Right lobe of liver (tissue), 6 donors: ENCODE results near the gene MARF1. TPM values are rescaled to one million over a fixed set of nuclear protein-coding genes. Genes with fewer than 3 reads are reported as not detected.
"Not testable (repeated sequence)": the region's sequence is repeated elsewhere in the genome, so short reads cannot be mapped to it uniquely, and the experiment has no call there.

Source experiments
- ATAC-seq, 4 donors: fragments of 200-7000 bp; cut with Tn5 transposase; one replicate each; pipeline ENCODE4 v1.9.1; 2020; ENCODE audit warnings: mild to moderate bottlenecking in 4 of 4, moderate library complexity in 4 of 4
- DNase-seq, 3 donors: peaks; one replicate each; pipeline ENCODE4 v3.0.0-alpha.2; 2020
- H3K27ac ChIP-seq, 3 donors: fragments of 200-600 bp; one replicate each; pipeline ENCODE4 v1.8.0; 2022
- H3K27me3 ChIP-seq, 2 donors: fragments of 200-600 bp; one replicate each; pipeline ENCODE4 v1.8.0; 2022
- H3K36me3 ChIP-seq, 4 donors: fragments of 200-600 bp; sonication (generic) in 1 of 4; one replicate each; pipeline versions ENCODE4 v1.5.1 to v1.8.0; 2017 to 2022; ENCODE audit warnings: control low read depth in 1 of 4
- H3K4me1 ChIP-seq, 4 donors: fragments of 200-600 bp; sonication (generic) in 1 of 4; one replicate each; pipeline versions ENCODE4 v1.5.1 to v1.8.0; 2017 to 2022; ENCODE audit warnings: control low read depth in 1 of 4
- H3K4me3 ChIP-seq, 3 donors: fragments of 200-600 bp; one replicate each; pipeline ENCODE4 v1.8.0; 2022
- H3K9me3 ChIP-seq, 4 donors: fragments of 200-600 bp; sonication (generic) in 1 of 4; one replicate each; pipeline versions ENCODE4 v1.5.1 to v1.8.0; 2017 to 2022; ENCODE audit warnings: control low read depth in 1 of 4
- POLR2A ChIP-seq: fragments of 450-650 bp; IDR thresholded peaks from one replicate; pipeline ENCODE4 v1.6.1; 2017; ENCODE audit warnings: antibody characterized with exemption, mild to moderate bottlenecking
- WGBS: methylation state at CpG from one replicate; pipeline ENCODE4 v1.1.6; 2018; ENCODE audit warnings: low coverage, low lambda C conversion rate; ENCODE audit not compliant: insufficient coverage; ENCODE audit errors: missing lambda C conversion rate; 5-methylcytosine and 5-hydroxymethylcytosine counted together
- intact Hi-C, 2 donors: fragments of 100-400 bp; cut with DNase I; formaldehyde crosslinking; loops; one replicate each; pipeline versions ENCODE4 v1.11.2 to v1.14.1; 2022
- total RNA-seq, 6 experiments: library from RNA; depleted of rRNA in 2 of 6; stranded (reverse); fragments of >200 nt in 2 of 6; fragmentation: NEBNext Ultra II Directional in 3 of 6; extraction: Animal tissue kit (Norgen Biotek cat#: 25700) in 3 of 6; gene quantifications; one replicate each; pipeline versions ENCODE4 v1.1.0 to v1.2.4, GENCODE V29; 2016 to 2023
- TF ChIP-seq, protein P1 (sequence below), 4 donors: fragments of 200-600 bp in 3 of 4; fragments of 450-650 bp in 1 of 4; IDR thresholded peaks; one replicate each; pipeline versions ENCODE4 v1.5.1 to v1.8.0; 2016 to 2022; ENCODE audit warnings: antibody characterized with exemption in 4 of 4, mild to moderate bottlenecking in 2 of 4
- donor health status: DM: no; HTN: yes; CAD: no.
- donor health status: DM: no; HTN: no; CAD: no.
- donor health status: DM: no; HTN: no; CAD: no.
- donor health status: DM: no; HTN: yes; CAD: no.
- donor health status: DM: no; HTN: yes; CAD: no.

MARF1 gene
- total RNA-seq, 6 experiments from 2014 or later, result 17.2 to 44.2 (median 31.2) TPM

DNA sequence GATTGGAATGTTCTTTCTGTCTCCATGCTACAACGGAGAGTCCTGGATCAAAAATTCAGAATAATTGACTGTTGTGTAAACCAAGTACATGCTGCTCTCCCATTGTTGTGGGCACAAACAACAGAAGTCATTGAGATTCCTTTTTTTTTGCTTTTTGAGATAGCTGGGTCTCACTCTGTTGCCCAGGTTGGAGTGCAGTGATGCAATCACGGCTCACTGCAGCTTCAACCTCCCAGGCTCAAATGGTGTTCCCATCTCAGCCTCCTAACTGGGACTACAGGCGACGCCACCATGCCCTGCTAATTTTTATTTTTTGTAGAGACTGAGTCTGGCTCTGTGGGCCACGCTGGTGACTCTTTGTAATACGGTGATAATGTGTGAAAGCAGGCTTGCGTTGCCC, 31.6 kb upstream of the MARF1 start:
- WGBS, result 93% methylated on average over 5 of the region's 7 CpGs
- Histone ChIP-seq H3K4me3 (no peak overlapping the region), H3K9me3 (no peaks in the 10 kb centered on the region), H3K27me3 (no peaks in the 10 kb centered on the region), H3K36me3 (peaks cover 0 to 14% (median 0%) of the 10 kb centered on the region in 4 donors), H3K27ac (no peak overlapping the region), H3K4me1 (peaks cover 0 to 9% (median 6%) of the 10 kb centered on the region in 4 donors)
- no peak for ATAC-seq
- TF ChIP-seq, protein P1, sequence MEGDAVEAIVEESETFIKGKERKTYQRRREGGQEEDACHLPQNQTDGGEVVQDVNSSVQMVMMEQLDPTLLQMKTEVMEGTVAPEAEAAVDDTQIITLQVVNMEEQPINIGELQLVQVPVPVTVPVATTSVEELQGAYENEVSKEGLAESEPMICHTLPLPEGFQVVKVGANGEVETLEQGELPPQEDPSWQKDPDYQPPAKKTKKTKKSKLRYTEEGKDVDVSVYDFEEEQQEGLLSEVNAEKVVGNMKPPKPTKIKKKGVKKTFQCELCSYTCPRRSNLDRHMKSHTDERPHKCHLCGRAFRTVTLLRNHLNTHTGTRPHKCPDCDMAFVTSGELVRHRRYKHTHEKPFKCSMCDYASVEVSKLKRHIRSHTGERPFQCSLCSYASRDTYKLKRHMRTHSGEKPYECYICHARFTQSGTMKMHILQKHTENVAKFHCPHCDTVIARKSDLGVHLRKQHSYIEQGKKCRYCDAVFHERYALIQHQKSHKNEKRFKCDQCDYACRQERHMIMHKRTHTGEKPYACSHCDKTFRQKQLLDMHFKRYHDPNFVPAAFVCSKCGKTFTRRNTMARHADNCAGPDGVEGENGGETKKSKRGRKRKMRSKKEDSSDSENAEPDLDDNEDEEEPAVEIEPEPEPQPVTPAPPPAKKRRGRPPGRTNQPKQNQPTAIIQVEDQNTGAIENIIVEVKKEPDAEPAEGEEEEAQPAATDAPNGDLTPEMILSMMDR (IDR thresholded peaks at IDR 0.05), result no peak
- TF ChIP-seq POLR2A, result no peak
- intact Hi-C loops, result no loop called here
- DNase-seq, result no peak

DNA sequence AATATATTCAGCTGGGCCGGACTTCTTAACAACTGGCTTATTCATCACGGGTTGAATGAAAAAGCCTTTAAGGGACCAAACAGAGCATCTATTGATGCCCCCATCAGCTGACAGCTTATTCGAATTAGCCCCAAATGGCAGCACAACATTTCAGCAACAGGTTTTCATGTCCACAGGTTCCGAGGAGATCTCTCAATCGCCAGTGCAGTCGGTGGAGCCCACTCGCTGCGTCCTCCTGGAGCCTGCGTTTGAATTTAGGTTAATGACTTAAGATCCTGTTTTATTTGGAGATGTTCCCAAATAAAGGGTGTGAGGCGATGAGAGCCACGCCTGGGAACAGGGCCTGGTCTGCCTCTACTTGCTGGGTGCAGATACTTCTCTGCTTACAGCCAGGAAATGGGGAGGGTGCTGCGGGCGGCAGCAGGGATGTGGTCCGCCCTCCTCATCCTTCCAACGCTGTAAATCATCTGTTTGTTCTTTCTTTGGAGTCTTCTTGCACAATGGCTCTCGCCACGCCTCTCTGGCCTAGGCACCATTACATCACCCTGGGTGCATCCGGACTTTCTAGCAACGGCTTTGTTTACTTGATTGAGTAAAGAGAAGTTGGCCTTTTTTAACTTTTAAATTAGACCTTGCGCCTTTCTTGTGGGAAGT, 29.7 kb upstream of the MARF1 start:
- Histone ChIP-seq H3K9me3 (no peaks in the 10 kb centered on the region), H3K27me3 (no peaks in the 10 kb centered on the region), H3K36me3 (peaks cover 0 to 12% (median 0%) of the 10 kb centered on the region in 4 donors), H3K27ac (peak overlapping the region; percentile 88 to 93 (median 92)), H3K4me1 (peaks cover 0 to 9% (median 6%) of the 10 kb centered on the region in 4 donors), H3K4me3 (peak overlapping the region in 1 of 3 donors; percentile 32)
- intact Hi-C loops, result no loop called here
- TF ChIP-seq, protein P1 (IDR thresholded peaks at IDR 0.05), result no peak
- peak; percentile 77 for TF ChIP-seq POLR2A
- ATAC-seq, result peak; percentile 97 to 99 (median 98)
- peak; percentile 88 to 93 (median 91) for DNase-seq
- 4% methylated on average over 16 of the region's 20 CpGs for WGBS

DNA sequence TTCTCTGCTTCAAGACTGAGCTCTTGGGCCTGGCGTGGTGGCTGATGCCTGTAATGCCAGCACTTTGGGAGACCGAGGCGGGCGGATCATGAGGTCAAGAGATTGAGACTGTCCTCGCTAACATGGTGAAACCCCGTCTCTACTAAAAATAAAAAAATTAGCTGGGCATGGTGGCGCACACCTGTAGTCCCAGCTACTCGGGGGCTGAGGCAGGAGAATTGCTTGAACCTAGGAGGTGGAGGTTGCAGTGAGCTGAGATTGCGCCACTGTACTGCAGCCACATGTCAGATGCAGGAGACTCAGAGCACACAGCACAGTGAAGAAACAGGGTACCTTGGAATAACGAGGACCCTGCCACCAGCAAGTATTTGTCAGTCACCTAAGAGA, 29.2 kb upstream of the MARF1 start:
- DNase-seq, H3K4me3 ChIP-seq, intact Hi-C loops, H3K9me3 ChIP-seq, H3K4me1 ChIP-seq, H3K27me3 ChIP-seq: not testable (repeated sequence)
- Histone ChIP-seq H3K36me3 (peaks cover 0 to 16% (median 0%) of the 10 kb centered on the region in 4 donors), H3K27ac (peak overlapping the region; percentile 61 to 93 (median 92))
- 83% methylated on average over 10 of the region's 10 CpGs for WGBS
- peak in 2 of 4 donors; percentile 9 for ATAC-seq

DNA sequence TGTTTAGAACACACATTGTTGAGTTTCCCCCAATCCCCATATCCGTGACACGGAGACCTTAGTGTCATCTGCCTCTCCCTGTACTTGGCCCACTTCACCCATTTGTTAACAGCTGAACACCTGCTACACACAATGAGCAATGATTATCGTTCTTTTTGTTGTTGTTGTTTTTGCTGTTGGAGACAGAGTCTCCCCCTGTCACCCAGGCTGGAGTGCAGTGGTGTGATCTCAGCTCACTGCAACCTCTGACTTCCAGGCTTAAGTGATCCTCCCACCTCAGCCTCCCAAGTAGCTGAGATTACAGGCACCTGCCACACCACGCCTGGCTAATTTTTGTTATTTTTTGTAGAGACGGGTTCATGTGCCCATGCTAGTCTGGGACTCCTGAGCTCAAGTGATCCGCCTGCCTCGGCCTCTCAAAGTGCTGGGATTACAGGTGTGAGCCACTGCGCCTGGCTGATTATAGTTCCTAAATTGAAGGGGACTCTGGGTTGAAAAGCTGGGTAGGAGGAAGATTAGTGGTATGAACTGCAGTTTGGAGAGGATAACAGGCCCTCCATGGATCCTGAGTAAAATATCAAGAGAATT, 28.7 kb upstream of the MARF1 start:
- no peak for TF ChIP-seq POLR2A
- TF ChIP-seq, protein P1 (IDR thresholded peaks at IDR 0.05), result no peak
- H3K4me3 ChIP-seq, result no peak overlapping the region
- H3K27ac ChIP-seq, result no peak overlapping the region
- no peak for ATAC-seq
- peaks cover 0 to 9% (median 6%) of the 10 kb centered on the region in 4 donors for H3K4me1 ChIP-seq
- intact Hi-C loops, result no loop called here
- no peak for DNase-seq
- WGBS, result 89% methylated on average over 6 of the region's 8 CpGs
- H3K9me3 ChIP-seq, result no peaks in the 10 kb centered on the region
- H3K36me3 ChIP-seq, result peaks cover 0 to 21% (median 0%) of the 10 kb centered on the region in 4 donors
- H3K27me3 ChIP-seq, result no peaks in the 10 kb centered on the region

DNA sequence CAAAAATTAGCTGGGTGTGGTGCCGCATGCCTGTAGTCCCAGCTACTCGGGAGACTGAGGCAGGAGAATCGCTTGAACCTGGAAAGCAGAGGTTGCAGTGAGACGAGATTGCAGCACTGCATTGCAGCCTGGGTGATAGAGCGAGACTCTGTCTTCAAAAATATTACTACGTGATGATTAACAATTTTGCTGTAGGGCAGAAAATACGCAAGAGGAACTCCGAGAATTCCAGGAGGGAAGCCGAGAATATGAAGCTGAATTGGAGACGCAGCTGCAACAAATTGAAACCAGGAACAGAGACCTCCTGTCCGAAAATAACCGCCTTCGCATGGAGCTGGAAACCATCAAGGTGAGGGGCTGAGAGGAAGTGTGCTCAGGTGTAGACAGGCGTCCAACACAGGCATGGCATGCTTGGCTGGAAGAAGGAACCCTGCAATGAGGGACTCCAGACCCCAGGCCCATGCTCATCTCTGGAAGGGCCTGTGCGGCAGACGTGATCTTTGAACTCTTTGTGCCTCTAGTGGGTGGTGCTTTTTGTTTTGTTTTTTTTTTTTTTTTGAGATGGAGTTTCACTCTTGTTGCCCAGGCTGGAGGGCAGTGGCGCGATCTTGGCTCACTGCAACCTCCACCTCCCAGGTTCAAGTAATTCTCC, 24.3 kb upstream of the MARF1 start:
- no peak for ATAC-seq
- H3K36me3 ChIP-seq, result peaks cover 0 to 36% (median 0%) of the 10 kb centered on the region in 4 donors
- TF ChIP-seq, protein P1 (IDR thresholded peaks at IDR 0.05), result no peak
- no peak for TF ChIP-seq POLR2A
- intact Hi-C loops, result no loop called here
- no peak overlapping the region for H3K27ac ChIP-seq
- H3K4me3 ChIP-seq, result no peak overlapping the region
- H3K27me3 ChIP-seq, result no peaks in the 10 kb centered on the region
- no peak for DNase-seq
- WGBS, result 88% methylated on average over 13 of the region's 18 CpGs
- no peaks in the 10 kb centered on the region for H3K4me1 ChIP-seq
- no peaks in the 10 kb centered on the region for H3K9me3 ChIP-seq
